H1 (cell line): Measurements from ENCODE around the gene MROH2A. TPM values are rescaled to one million over a fixed set of nuclear protein-coding genes. Genes with fewer than 3 reads are reported as not detected.

ENCODE experiments used
- CHD7 ChIP-seq: fragments of 300-600 bp; sonication (generic); IDR thresholded peaks from 2 replicates; pipeline ENCODE4 v1.7.1; 2012; ENCODE audit warnings: low read length, moderate library complexity, mild to moderate bottlenecking, inconsistent platforms; ENCODE audit not compliant: insufficient replicate concordance
- RBBP5 ChIP-seq: IDR thresholded peaks from 2 replicates; pipeline ENCODE4 v1.7.1; 2012; ENCODE audit warnings: low read depth, mild to moderate bottlenecking, inconsistent platforms, low read length, moderate library complexity, borderline replicate concordance
- SP1 ChIP-seq: IDR thresholded peaks from 2 replicates; pipeline ENCODE4 v1.6.1; 2011; ENCODE audit warnings: low read depth, low read length
- polyA plus RNA-seq, 7 experiments: library from polyadenylated mRNA; depleted of rRNA in 3 of 7; stranded (reverse) in 5 of 7; unstranded in 2 of 7; fragments of >200 nt in 5 of 7; fragments of 200-250 nt in 2 of 7; gene quantifications; 1 replicate in 5 of 7; 2 replicates in 1 of 7; 4 replicates in 1 of 7; pipeline versions ENCODE4 v1.2.1 to v1.2.3, GENCODE V29; 2011 to 2013; ENCODE audit warnings: missing spikeins in 2 of 7, mixed read lengths in 2 of 7
- total RNA-seq: library from RNA; stranded (reverse); fragmentation: NEBNext Ultra II Directional; extraction: Animal tissue kit (Norgen Biotek cat#: 25700); gene quantifications from 2 replicates; pipeline ENCODE4 v1.2.1, GENCODE V29; 2021

Gene MROH2A
- total and polyA plus RNA-seq, 2 of the 8 experiments (the other 6 are each of a cell fraction or from before 2014, with no cell fraction given) = not detected

GRCh38 chr2:233769260-233769659 is 8.9 kb upstream of the MROH2A start (continued):
- TF ChIP-seq CHD7 = no peak
- TF ChIP-seq SP1 = no peak
- TF ChIP-seq RBBP5 = no peak
